ENCODE results near the gene CPA2.

CPA2 gene

GRCh38 chr7:130299866-130300265, 33.2 kb downstream of the CPA2 start:
- Histone ChIP-seq H3K9ac (ENCODE audit: low read length) (no peak overlapping the region), H3F3A (ENCODE audit: insufficient read depth) (no peaks in the 10 kb centered on the region), H3K27me3 (ENCODE audit: low read length) (no peaks in the 10 kb centered on the region), H3K4me3 (ENCODE audit: insufficient read depth, low read length, poor library complexity, severe bottlenecking) (no peak overlapping the region), H4K20me1 (ENCODE audit: low read depth, low read length) (no peaks in the 10 kb centered on the region), H3K36me3 (ENCODE audit: low read length) (no peaks in the 10 kb centered on the region), H3K9me2 (replicated peaks; ENCODE audit: insufficient read depth, low read length) (no peaks in the 10 kb centered on the region), H3K9me3 (ENCODE audit: insufficient read depth, low read length) (no peaks in the 10 kb centered on the region), H3K27ac (ENCODE audit: low read depth, low read length) (no peak overlapping the region), H3K79me2 (ENCODE audit: insufficient read depth, low read length) (no peaks in the 10 kb centered on the region), H3K4me2 (ENCODE audit: low read depth, low read length, poor library complexity, severe bottlenecking) (no peak overlapping the region), H2AFZ (ENCODE audit: low read depth, low read length, severe bottlenecking) (no peak overlapping the region)
- TF ChIP-seq CTCF (IDR thresholded peaks at IDR 0.05; ENCODE audit: insufficient read depth, low read length, poor library complexity, severe bottlenecking), result no peak
- TF ChIP-seq EZH2phosphoT487 (conservative IDR thresholded peaks at IDR 0.05; ENCODE audit: low read length), result no peak

DNA sequence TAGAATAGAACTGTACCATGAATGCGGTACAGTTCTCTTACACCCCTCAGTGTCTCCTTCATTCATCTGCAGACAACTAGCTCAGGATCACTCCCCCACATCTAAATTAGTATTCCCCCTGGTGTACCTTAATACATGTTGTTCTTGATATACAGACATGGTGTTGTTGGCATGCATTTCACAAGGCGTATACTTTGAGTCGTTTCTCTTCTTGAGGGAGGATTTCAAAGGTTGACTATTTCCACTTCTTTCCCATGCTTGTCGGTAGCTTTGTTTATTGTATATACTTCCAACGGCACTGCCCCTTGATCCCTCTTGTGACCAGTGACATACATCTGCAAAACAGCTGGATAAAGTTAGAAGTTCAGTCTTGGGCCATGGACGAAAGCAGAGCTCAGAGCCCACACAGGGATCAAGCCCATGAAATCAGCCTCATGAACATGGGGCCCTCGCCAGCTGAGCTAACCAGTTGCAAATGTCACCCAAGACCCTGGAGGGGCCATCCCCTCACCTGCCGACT, 34.9 kb downstream of the CPA2 start:
- no peaks in the 10 kb centered on the region for H3K9me3 ChIP-seq (ENCODE audit: insufficient read depth, low read length)
- H3K9me2 ChIP-seq (replicated peaks; ENCODE audit: insufficient read depth, low read length), result no peaks in the 10 kb centered on the region
- no peak overlapping the region for H2AFZ ChIP-seq (ENCODE audit: low read depth, low read length, severe bottlenecking)
- H3K4me2 ChIP-seq (ENCODE audit: low read depth, low read length, poor library complexity, severe bottlenecking), result no peak overlapping the region
- no peak overlapping the region for H3K4me3 ChIP-seq (ENCODE audit: insufficient read depth, low read length, poor library complexity, severe bottlenecking)
- H3F3A ChIP-seq (ENCODE audit: insufficient read depth), result no peaks in the 10 kb centered on the region
- no peaks in the 10 kb centered on the region for H3K79me2 ChIP-seq (ENCODE audit: insufficient read depth, low read length)
- H3K9ac ChIP-seq (ENCODE audit: low read length), result no peak overlapping the region
- no peaks in the 10 kb centered on the region for H4K20me1 ChIP-seq (ENCODE audit: low read depth, low read length)
- no peaks in the 10 kb centered on the region for H3K27me3 ChIP-seq (ENCODE audit: low read length)
- no peak overlapping the region for H3K27ac ChIP-seq (ENCODE audit: low read depth, low read length)
- no peaks in the 10 kb centered on the region for H3K36me3 ChIP-seq (ENCODE audit: low read length)
- TF ChIP-seq CTCF (IDR thresholded peaks at IDR 0.05; ENCODE audit: insufficient read depth, low read length, poor library complexity, severe bottlenecking) (no peak), EZH2phosphoT487 (conservative IDR thresholded peaks at IDR 0.05; ENCODE audit: low read length) (no peak)

GRCh38 chr7:130302649-130303048, 36.0 kb downstream of the CPA2 start:
- H3K4me3 ChIP-seq (ENCODE audit: insufficient read depth, low read length, poor library complexity, severe bottlenecking), result no peak overlapping the region
- no peak overlapping the region for H3K27ac ChIP-seq (ENCODE audit: low read depth, low read length)
- no peaks in the 10 kb centered on the region for H4K20me1 ChIP-seq (ENCODE audit: low read depth, low read length)
- H3F3A ChIP-seq (ENCODE audit: insufficient read depth), result no peaks in the 10 kb centered on the region
- no peaks in the 10 kb centered on the region for H3K79me2 ChIP-seq (ENCODE audit: insufficient read depth, low read length)
- no peaks in the 10 kb centered on the region for H3K36me3 ChIP-seq (ENCODE audit: low read length)
- TF ChIP-seq EZH2phosphoT487 (conservative IDR thresholded peaks at IDR 0.05; ENCODE audit: low read length), result no peak
- no peak for TF ChIP-seq CTCF (IDR thresholded peaks at IDR 0.05; ENCODE audit: insufficient read depth, low read length, poor library complexity, severe bottlenecking)
- no peaks in the 10 kb centered on the region for H3K9me2 ChIP-seq (replicated peaks; ENCODE audit: insufficient read depth, low read length)
- no peaks in the 10 kb centered on the region for H3K9me3 ChIP-seq (ENCODE audit: insufficient read depth, low read length)
- H3K9ac ChIP-seq (ENCODE audit: low read length), result no peak overlapping the region
- no peak overlapping the region for H2AFZ ChIP-seq (ENCODE audit: low read depth, low read length, severe bottlenecking)
- no peaks in the 10 kb centered on the region for H3K27me3 ChIP-seq (ENCODE audit: low read length)
- no peak overlapping the region for H3K4me2 ChIP-seq (ENCODE audit: low read depth, low read length, poor library complexity, severe bottlenecking)
